HPDE6-E6E7 (cell line): Measurements from ENCODE around the gene JMJD1C.
"Not testable (repeated sequence)": the region's sequence is repeated elsewhere in the genome, so short reads cannot be mapped to it uniquely, and the experiment has no call there.

Experiments used
- DNase-seq: peaks from one replicate; pipeline ENCODE4 v3.0.0; 2011; ENCODE audit warnings: missing footprints; ENCODE audit errors: extremely low spot score

JMJD1C gene

GRCh38 chr10:63168821-63169462 lies 296.8 kb downstream of the JMJD1C start:
- DNase-seq, result no peak

GRCh38 chr10:63166742-63167258 lies 299.0 kb downstream of the JMJD1C start:
- DNase-seq, result peak; percentile 9

GRCh38 chr10:63165249-63165648 lies 300.5 kb downstream of the JMJD1C start:
- DNase-seq, result no peak

GRCh38 chr10:63164166-63164623 lies 301.6 kb downstream of the JMJD1C start:
- no peak for DNase-seq

GRCh38 chr10:63161592-63161991 lies 304.2 kb downstream of the JMJD1C start:
- no peak for DNase-seq

- peak; percentile 53 for DNase-seq
Observed at GRCh38 chr10:63157845-63158624, 307.7 kb downstream of the JMJD1C start.

GRCh38 chr10:63156236-63156635 lies 309.5 kb downstream of the JMJD1C start:
- DNase-seq, result no peak

GRCh38 chr10:63155388-63156020 lies 310.3 kb downstream of the JMJD1C start:
- no peak for DNase-seq

- DNase-seq, result no peak
Observed at GRCh38 chr10:63154546-63155387, 311.0 kb downstream of the JMJD1C start.

GRCh38 chr10:63153868-63154545 lies 311.8 kb downstream of the JMJD1C start:
- not testable (repeated sequence) for DNase-seq

GRCh38 chr10:63150745-63151144 lies 315.0 kb downstream of the JMJD1C start:
- no peak for DNase-seq

- no peak for DNase-seq
Observed at GRCh38 chr10:63146503-63146902, 319.3 kb downstream of the JMJD1C start.

GRCh38 chr10:63145782-63146181 lies 320.0 kb downstream of the JMJD1C start:
- DNase-seq, result no peak

GRCh38 chr10:63143987-63144386 lies 321.8 kb downstream of the JMJD1C start:
- DNase-seq, result no peak

- DNase-seq, result no peak
Observed at GRCh38 chr10:63142136-63142535, 323.6 kb downstream of the JMJD1C start.

- DNase-seq, result no peak
Observed at GRCh38 chr10:63140077-63140476, 325.7 kb downstream of the JMJD1C start.

- DNase-seq, result no peak
Observed at GRCh38 chr10:63137306-63137705, 328.5 kb downstream of the JMJD1C start.

- DNase-seq, result no peak
Observed at GRCh38 chr10:63133821-63134557, 331.8 kb downstream of the JMJD1C start.

GRCh38 chr10:63133056-63133820 lies 332.5 kb downstream of the JMJD1C start, which contains the start of gene NRBF2:
TSS of gene NRBF2 (plus strand) at chr10:63133328. CDS start at chr10:63133471, 143 bp downstream.
- peak; percentile 87 for DNase-seq
